GM19193 (cell line): ENCODE measurements around the gene SYNE2.

ENCODE experiments used
- POLR2A ChIP-seq: IDR thresholded peaks from 4 replicates; pipeline ENCODE4 v1.6.1; 2011; ENCODE audit not compliant: insufficient read depth, insufficient read length; ENCODE audit errors: extremely low read depth

Gene SYNE2

GRCh38 chr14:63901434-63902085 lies 48.8 kb downstream of the SYNE2 start:
- no peak for TF ChIP-seq POLR2A

GRCh38 chr14:63902375-63902976 lies 49.7 kb downstream of the SYNE2 start:
- TF ChIP-seq POLR2A: no peak

- no peak for TF ChIP-seq POLR2A
Observed at GRCh38 chr14:63904724-63905123, 51.9 kb downstream of the SYNE2 start.

- no peak for TF ChIP-seq POLR2A
Observed at GRCh38 chr14:63905370-63905769, 52.6 kb downstream of the SYNE2 start.

GRCh38 chr14:63908667-63909264 lies 56.0 kb downstream of the SYNE2 start:
- no peak for TF ChIP-seq POLR2A

- no peak for TF ChIP-seq POLR2A
Observed at GRCh38 chr14:63909984-63910383, 57.2 kb downstream of the SYNE2 start.

GRCh38 chr14:63910583-63911363 lies 58.0 kb downstream of the SYNE2 start:
- TF ChIP-seq POLR2A: no peak

GRCh38 chr14:63911404-63911803 lies 58.6 kb downstream of the SYNE2 start:
- no peak for TF ChIP-seq POLR2A

- TF ChIP-seq POLR2A: no peak
Observed at GRCh38 chr14:63912286-63912685, 59.5 kb downstream of the SYNE2 start.

- no peak for TF ChIP-seq POLR2A
Observed at GRCh38 chr14:63918411-63918810, 65.6 kb downstream of the SYNE2 start.

- no peak for TF ChIP-seq POLR2A
Observed at GRCh38 chr14:63922696-63923421, 70.1 kb downstream of the SYNE2 start.

- no peak for TF ChIP-seq POLR2A
Observed at GRCh38 chr14:63923422-63923752, 70.6 kb downstream of the SYNE2 start.

- no peak for TF ChIP-seq POLR2A
Observed at GRCh38 chr14:63924375-63924774, 71.6 kb downstream of the SYNE2 start.

- no peak for TF ChIP-seq POLR2A
Observed at GRCh38 chr14:63926641-63927040, 73.8 kb downstream of the SYNE2 start.

- no peak for TF ChIP-seq POLR2A
Observed at GRCh38 chr14:63928744-63929174, 76.0 kb downstream of the SYNE2 start.
